Lower leg skin (tissue), 4 donors: ENCODE results near the gene GPHB5. TPM values are rescaled to one million over a fixed set of nuclear protein-coding genes. Genes with fewer than 3 reads are reported as not detected.
"Not testable (repeated sequence)": the region's sequence is repeated elsewhere in the genome, so short reads cannot be mapped to it uniquely, and the experiment has no call there.

ENCODE experiments used
- DNase-seq, 2 donors: peaks; one replicate each; pipeline ENCODE4 v3.0.0-alpha.2; 2019; ENCODE audit warnings: low spot score in 2 of 2
- H3K4me3 ChIP-seq: fragments of 200-600 bp; sonication (generic); 2 replicates; pipeline ENCODE4 v1.5.1; 2017; ENCODE audit warnings: mild to moderate bottlenecking, low read depth; ENCODE audit not compliant: poor library complexity, severe bottlenecking
- POLR2A ChIP-seq, 2 donors: fragments of 450-650 bp; IDR thresholded peaks; one replicate each; pipeline ENCODE4 v1.6.1; 2016 to 2017; ENCODE audit warnings: antibody characterized with exemption in 2 of 2, mild to moderate bottlenecking in 1 of 2, moderate library complexity in 1 of 2
- WGBS, 2 donors: methylation state at CpG; one replicate each; pipeline ENCODE4 v1.1.5; 2018; 5-methylcytosine and 5-hydroxymethylcytosine counted together
- intact Hi-C: fragments of 100-400 bp; cut with DNase I; formaldehyde crosslinking; loops from one replicate; pipeline ENCODE4 v1.15.0; 2023; ENCODE audit warnings: low total_unique reads
- total RNA-seq, 4 donors: library from RNA; depleted of rRNA; stranded (reverse); fragments of >200 nt; gene quantifications; one replicate each; pipeline ENCODE4 v1.1.0, GENCODE V29; 2016
- TF ChIP-seq, protein P1 (sequence below), 3 donors: fragments of 450-650 bp; IDR thresholded peaks; one replicate each; pipeline ENCODE4 v1.5.1; 2016; ENCODE audit warnings: antibody characterized with exemption in 3 of 3, mild to moderate bottlenecking in 3 of 3, moderate library complexity in 2 of 3

GPHB5 gene
- total RNA-seq, 4 donors from 2014 or later = not detected

- H3K4me3 ChIP-seq = no peak overlapping the region
- TF ChIP-seq, protein P1, sequence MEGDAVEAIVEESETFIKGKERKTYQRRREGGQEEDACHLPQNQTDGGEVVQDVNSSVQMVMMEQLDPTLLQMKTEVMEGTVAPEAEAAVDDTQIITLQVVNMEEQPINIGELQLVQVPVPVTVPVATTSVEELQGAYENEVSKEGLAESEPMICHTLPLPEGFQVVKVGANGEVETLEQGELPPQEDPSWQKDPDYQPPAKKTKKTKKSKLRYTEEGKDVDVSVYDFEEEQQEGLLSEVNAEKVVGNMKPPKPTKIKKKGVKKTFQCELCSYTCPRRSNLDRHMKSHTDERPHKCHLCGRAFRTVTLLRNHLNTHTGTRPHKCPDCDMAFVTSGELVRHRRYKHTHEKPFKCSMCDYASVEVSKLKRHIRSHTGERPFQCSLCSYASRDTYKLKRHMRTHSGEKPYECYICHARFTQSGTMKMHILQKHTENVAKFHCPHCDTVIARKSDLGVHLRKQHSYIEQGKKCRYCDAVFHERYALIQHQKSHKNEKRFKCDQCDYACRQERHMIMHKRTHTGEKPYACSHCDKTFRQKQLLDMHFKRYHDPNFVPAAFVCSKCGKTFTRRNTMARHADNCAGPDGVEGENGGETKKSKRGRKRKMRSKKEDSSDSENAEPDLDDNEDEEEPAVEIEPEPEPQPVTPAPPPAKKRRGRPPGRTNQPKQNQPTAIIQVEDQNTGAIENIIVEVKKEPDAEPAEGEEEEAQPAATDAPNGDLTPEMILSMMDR (IDR thresholded peaks at IDR 0.05) = no peak
- TF ChIP-seq POLR2A (IDR thresholded peaks at IDR 0.05) = no peak
- intact Hi-C loops = no loop called here
- WGBS, 2 donors = 70 to 72% methylated on average over 7 of the region's 7 CpGs
- DNase-seq = no peak
These were observed 34.9 kb downstream of the GPHB5 start for GRCh38 chr14:63283884-63284248.

DNA sequence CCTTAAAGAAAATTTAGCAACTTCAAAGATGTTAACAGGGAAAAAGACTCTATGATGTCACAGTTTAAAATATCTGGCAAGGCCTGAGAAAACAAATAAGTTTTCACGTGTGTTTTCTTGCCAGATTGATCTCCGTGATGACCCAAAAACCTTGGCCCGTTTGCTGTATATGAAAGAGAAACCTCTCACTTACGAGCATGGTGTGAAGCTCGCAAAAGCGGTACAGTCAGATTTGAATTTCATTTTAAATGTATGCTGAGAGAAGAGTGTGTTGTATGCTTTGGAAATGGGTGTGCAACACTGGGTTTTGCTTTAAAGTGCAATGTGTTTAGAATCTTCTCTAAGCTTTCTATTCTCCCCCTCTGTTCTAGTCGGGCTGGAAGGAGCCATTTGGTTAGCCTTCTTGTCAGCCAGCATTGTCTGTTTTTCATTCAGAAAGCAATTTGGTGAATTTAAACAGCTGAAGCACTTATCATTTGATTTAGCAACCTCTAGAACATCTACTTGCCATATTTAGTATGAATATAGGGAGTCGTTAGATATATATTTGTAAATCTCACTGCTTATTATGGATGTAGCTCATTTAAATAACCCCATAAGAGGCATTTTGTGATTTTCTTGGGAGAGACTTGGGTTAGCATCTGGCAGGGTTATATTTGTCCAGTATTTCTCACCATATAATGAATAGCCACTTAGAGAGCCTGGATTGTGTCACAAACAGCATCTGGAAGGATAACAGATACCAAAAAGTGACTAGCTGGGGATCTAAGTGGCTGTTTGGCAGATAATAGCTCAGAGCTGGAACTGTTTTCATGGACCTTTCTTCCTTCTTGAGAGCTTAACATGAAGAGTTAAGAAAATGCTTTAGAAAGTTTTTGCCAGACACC is 35.5 kb downstream of the GPHB5 start:
- intact Hi-C loops = no loop called here
- no peak for DNase-seq
- 48 to 52% methylated on average over 8 of the region's 8 CpGs for WGBS, 2 donors
- H3K4me3 ChIP-seq = no peak overlapping the region
- TF ChIP-seq, protein P1 (IDR thresholded peaks at IDR 0.05) = no peak
- no peak for TF ChIP-seq POLR2A (IDR thresholded peaks at IDR 0.05)

- H3K4me3 ChIP-seq, DNase-seq: not testable (repeated sequence)
- intact Hi-C loops = loop anchor here (10.0 kb wide), 1 partner anchor 1105 kb away; no protein-coding TSS in a partner anchor
- 97% methylated on average over 4 of the region's 4 CpGs for WGBS, 2 donors
These were observed 38.8 kb downstream of the GPHB5 start for GRCh38 chr14:63279933-63280332.

- WGBS, 2 donors = 67 to 73% methylated on average over 2 of the region's 2 CpGs
- no peak overlapping the region for H3K4me3 ChIP-seq
- intact Hi-C loops = loop anchor here (10.0 kb wide), 1 partner anchor 1103 kb away; no protein-coding TSS in a partner anchor
- no peak for TF ChIP-seq POLR2A (IDR thresholded peaks at IDR 0.05)
- TF ChIP-seq, protein P1 (IDR thresholded peaks at IDR 0.05) = no peak
- no peak for DNase-seq
These were observed 41.0 kb downstream of the GPHB5 start for GRCh38 chr14:63277591-63278183.

DNA sequence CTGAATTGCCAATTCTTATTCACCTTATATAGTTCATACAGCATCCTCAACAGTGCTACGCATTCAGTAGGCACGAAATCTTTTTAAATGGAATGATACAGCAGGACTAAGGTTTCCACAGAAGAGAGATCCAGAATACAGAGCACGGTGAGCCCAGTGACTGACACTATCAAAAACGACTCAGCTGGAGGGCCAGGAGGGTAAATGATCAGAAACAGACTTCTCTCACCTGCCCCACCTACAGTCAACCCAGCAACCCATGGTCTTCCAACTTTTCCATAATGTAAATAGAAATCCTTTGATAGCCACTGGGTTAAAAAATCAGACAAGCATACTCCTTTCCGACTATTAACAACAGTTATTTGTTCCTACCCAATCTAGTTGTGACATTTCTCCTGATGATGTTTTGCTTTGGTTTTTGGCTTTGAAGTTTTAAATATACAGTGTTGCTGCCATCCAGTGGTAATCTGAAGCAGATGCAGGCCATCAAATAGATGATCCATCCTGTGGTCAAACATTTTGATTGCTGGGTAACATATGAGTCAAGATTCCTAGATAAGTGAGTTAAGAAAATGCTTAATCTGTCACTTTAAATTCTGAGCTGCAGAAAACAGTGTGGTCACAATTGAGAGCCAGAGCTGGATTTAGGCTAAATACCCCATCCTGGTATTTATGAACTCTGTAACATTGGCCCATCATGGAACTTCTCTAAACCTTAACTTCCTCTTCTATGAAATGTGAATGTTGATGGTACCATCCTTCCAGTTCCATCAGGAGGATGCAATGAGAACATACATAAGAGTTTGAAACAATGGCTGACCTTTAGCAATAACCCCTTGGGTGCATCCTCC is 42.0 kb downstream of the GPHB5 start:
- no peak for DNase-seq
- TF ChIP-seq, protein P1 (IDR thresholded peaks at IDR 0.05) = peak in 1 of 3 donors; percentile 70
- no peak for TF ChIP-seq POLR2A (IDR thresholded peaks at IDR 0.05)
- intact Hi-C loops = loop anchor here (10.0 kb wide), 1 partner anchor 1102 kb away; no protein-coding TSS in a partner anchor
- no peak overlapping the region for H3K4me3 ChIP-seq
- WGBS, 2 donors = 42 to 50% methylated on average over 5 of the region's 5 CpGs
